ENCODE results near the gene BMPER. TPM values are rescaled to one million over a fixed set of nuclear protein-coding genes. Genes with fewer than 3 reads are reported as not detected.

BMPER gene
- total RNA-seq, 2 experiments from 2014 or later = not detected

- Mint-ChIP-seq H3K9me3 (no peaks in the 10 kb centered on the region), H3K36me3 (ENCODE audit: low read depth) (no peaks in the 10 kb centered on the region), H3K27me3 (peaks cover 13% of the 10 kb centered on the region), H3K4me3 (no peak overlapping the region), H3K4me1 (ENCODE audit: low read depth) (no peaks in the 10 kb centered on the region), H3K27ac (no peak overlapping the region)
- no peak for DNase-seq
- Histone ChIP-seq H3K4me3 (ENCODE audit: low read length) (no peak overlapping the region), H3K9me3 (ENCODE audit: control insufficient read depth in 1 of 2, insufficient read depth in 1 of 2, low read length in 2 of 2) (no peaks in the 10 kb centered on the region), H3K36me3 (ENCODE audit: insufficient read depth, low read length) (no peaks in the 10 kb centered on the region), H3K27me3 (ENCODE audit: control insufficient read depth in 1 of 2, insufficient read depth in 2 of 2, low read length in 2 of 2) (no peaks in the 10 kb centered on the region), H3K27ac (ENCODE audit: low read depth in 1 of 2, low read length in 2 of 2) (no peak overlapping the region), H3K4me1 (ENCODE audit: insufficient read depth, low read length) (no peaks in the 10 kb centered on the region)
- ChIA-PET POLR2A (no interaction called here), CTCF (no interaction called here)
- ATAC-seq (ENCODE audit: poor library complexity) = no peak
- intact Hi-C loops (cut with DNase I, micrococcal nuclease) = no loop called here
- TF ChIP-seq, protein P1, sequence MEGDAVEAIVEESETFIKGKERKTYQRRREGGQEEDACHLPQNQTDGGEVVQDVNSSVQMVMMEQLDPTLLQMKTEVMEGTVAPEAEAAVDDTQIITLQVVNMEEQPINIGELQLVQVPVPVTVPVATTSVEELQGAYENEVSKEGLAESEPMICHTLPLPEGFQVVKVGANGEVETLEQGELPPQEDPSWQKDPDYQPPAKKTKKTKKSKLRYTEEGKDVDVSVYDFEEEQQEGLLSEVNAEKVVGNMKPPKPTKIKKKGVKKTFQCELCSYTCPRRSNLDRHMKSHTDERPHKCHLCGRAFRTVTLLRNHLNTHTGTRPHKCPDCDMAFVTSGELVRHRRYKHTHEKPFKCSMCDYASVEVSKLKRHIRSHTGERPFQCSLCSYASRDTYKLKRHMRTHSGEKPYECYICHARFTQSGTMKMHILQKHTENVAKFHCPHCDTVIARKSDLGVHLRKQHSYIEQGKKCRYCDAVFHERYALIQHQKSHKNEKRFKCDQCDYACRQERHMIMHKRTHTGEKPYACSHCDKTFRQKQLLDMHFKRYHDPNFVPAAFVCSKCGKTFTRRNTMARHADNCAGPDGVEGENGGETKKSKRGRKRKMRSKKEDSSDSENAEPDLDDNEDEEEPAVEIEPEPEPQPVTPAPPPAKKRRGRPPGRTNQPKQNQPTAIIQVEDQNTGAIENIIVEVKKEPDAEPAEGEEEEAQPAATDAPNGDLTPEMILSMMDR (IDR thresholded peaks at IDR 0.05) = no peak
These were observed 108.1 kb downstream of the BMPER start for GRCh38 chr7:34013421-34013820.

DNA sequence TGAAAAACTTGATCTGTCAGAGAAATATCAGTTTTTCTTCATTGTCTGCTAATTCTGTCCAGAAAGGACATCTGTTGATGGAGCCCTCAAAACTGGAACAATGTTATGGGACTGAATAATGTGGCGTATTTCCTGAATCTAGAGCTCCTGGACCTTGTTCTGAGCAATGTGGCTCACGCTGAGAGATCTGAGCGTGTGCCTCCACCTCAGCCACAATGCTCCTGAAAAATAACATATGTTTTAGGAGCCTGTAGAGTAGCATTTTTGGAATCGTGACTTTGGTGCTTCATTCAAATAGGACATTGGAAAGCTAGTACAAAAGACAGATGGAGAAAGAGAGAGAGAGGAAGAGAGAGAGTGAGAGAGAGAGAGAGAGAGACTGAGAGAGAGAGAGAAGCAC lies 110.3 kb downstream of the BMPER start:
- H3K36me3 ChIP-seq (ENCODE audit: insufficient read depth, low read length) = no peaks in the 10 kb centered on the region
- H3K9me3 Mint-ChIP-seq = peaks cover 4% of the 10 kb centered on the region
- H3K27me3 ChIP-seq (ENCODE audit: control insufficient read depth in 1 of 2, insufficient read depth in 2 of 2, low read length in 2 of 2) = no peaks in the 10 kb centered on the region
- TF ChIP-seq, protein P1 (IDR thresholded peaks at IDR 0.05) = no peak
- ATAC-seq (ENCODE audit: poor library complexity) = no peak
- H3K27me3 Mint-ChIP-seq = peaks cover under 1% of the 10 kb centered on the region
- no peak overlapping the region for H3K27ac ChIP-seq (ENCODE audit: low read depth in 1 of 2, low read length in 2 of 2)
- CTCF ChIA-PET = no interaction called here
- H3K9me3 ChIP-seq (ENCODE audit: control insufficient read depth in 1 of 2, insufficient read depth in 1 of 2, low read length in 2 of 2) = no peaks in the 10 kb centered on the region
- no peak for DNase-seq
- H3K4me1 ChIP-seq (ENCODE audit: insufficient read depth, low read length) = no peaks in the 10 kb centered on the region
- H3K36me3 Mint-ChIP-seq (ENCODE audit: low read depth) = no peaks in the 10 kb centered on the region
- intact Hi-C loops (cut with DNase I, micrococcal nuclease) = no loop called here
- no peak overlapping the region for H3K4me3 ChIP-seq (ENCODE audit: low read length)
- no peaks in the 10 kb centered on the region for H3K4me1 Mint-ChIP-seq (ENCODE audit: low read depth)
- H3K4me3 Mint-ChIP-seq = no peak overlapping the region
- H3K27ac Mint-ChIP-seq = no peak overlapping the region
- POLR2A ChIA-PET = no interaction called here

- Histone ChIP-seq H3K9me3 (ENCODE audit: control insufficient read depth in 1 of 2, insufficient read depth in 1 of 2, low read length in 2 of 2) (no peaks in the 10 kb centered on the region), H3K27ac (ENCODE audit: low read depth in 1 of 2, low read length in 2 of 2) (no peak overlapping the region), H3K27me3 (ENCODE audit: control insufficient read depth in 1 of 2, insufficient read depth in 2 of 2, low read length in 2 of 2) (no peaks in the 10 kb centered on the region), H3K4me3 (ENCODE audit: low read length) (no peak overlapping the region), H3K36me3 (ENCODE audit: insufficient read depth, low read length) (no peaks in the 10 kb centered on the region), H3K4me1 (ENCODE audit: insufficient read depth, low read length) (no peaks in the 10 kb centered on the region)
- Mint-ChIP-seq H3K27me3 (no peaks in the 10 kb centered on the region), H3K4me1 (ENCODE audit: low read depth) (no peaks in the 10 kb centered on the region), H3K4me3 (no peak overlapping the region), H3K9me3 (peaks cover 4% of the 10 kb centered on the region), H3K27ac (no peak overlapping the region), H3K36me3 (ENCODE audit: low read depth) (no peaks in the 10 kb centered on the region)
- intact Hi-C loops (cut with DNase I, micrococcal nuclease) = no loop called here
- ATAC-seq (ENCODE audit: poor library complexity) = no peak
- ChIA-PET CTCF (no interaction called here), POLR2A (no interaction called here)
- TF ChIP-seq, protein P1 (IDR thresholded peaks at IDR 0.05) = no peak
- no peak for DNase-seq
These were observed 111.5 kb downstream of the BMPER start for GRCh38 chr7:34016876-34017275.
